HepG2 (cell line): ENCODE results near the gene UEVLD. TPM values are rescaled to one million over a fixed set of nuclear protein-coding genes. Genes with fewer than 3 reads are reported as not detected.
A peak's percentile ranks its signal among the peaks of the same experiment; 100 is the strongest.

Source experiments
- KLF13 ChIP-seq: sonication (generic); formaldehyde crosslinking; IDR thresholded peaks from 2 replicates; pipeline ENCODE4 v1.4.0; 2020; ENCODE audit warnings: mild to moderate bottlenecking, missing genetic modification reagents
- PPARG ChIP-seq: conservative IDR thresholded peaks from 2 replicates; pipeline ENCODE4 v1.6.1; 2016; ENCODE audit warnings: missing biosample characterization, missing genetic modification reagents
- polyA plus RNA-seq, 8 experiments: library from polyadenylated mRNA; depleted of rRNA in 3 of 8; stranded (reverse) in 7 of 8; unstranded in 1 of 8; fragments of >200 nt; fragmentation: Illumina TruSeq in 4 of 8; extraction: Trizol in 4 of 8; gene quantifications; 2 replicates each; pipeline versions ENCODE4 v1.2.1 to v1.2.3, GENCODE V29; 2011 to 2016; ENCODE audit warnings: low read depth in 4 of 8, missing spikeins in 1 of 8, mixed read lengths in 1 of 8; ENCODE audit not compliant: insufficient read depth in 1 of 8
- total RNA-seq, 5 experiments: library from RNA; depleted of rRNA; stranded (reverse); fragments of >200 nt; fragmentation: Illumina TruSeq; extraction: Trizol; gene quantifications; 2 replicates each; pipeline ENCODE4 v1.2.3, GENCODE V29; 2016; ENCODE audit warnings: low read depth in 1 of 5
- TF ChIP-seq, protein P1 (sequence below): sonication (generic); formaldehyde crosslinking; IDR thresholded peaks from 2 replicates; pipeline ENCODE4 v1.4.0; 2020; ENCODE audit warnings: missing genetic modification reagents
- TF ChIP-seq, protein P2 (sequence below): sonication (generic); formaldehyde crosslinking; IDR thresholded peaks from 2 replicates; pipeline ENCODE4 v1.5.0; 2020; ENCODE audit warnings: mild to moderate bottlenecking, missing genetic modification reagents, borderline replicate concordance
- TF ChIP-seq, protein P3 (sequence below): sonication (generic); formaldehyde crosslinking; IDR thresholded peaks from 2 replicates; pipeline ENCODE4 v1.4.0; 2020; ENCODE audit warnings: missing genetic modification reagents
- TF ChIP-seq, protein P4 (sequence below): sonication (generic); formaldehyde crosslinking; IDR thresholded peaks from 2 replicates; pipeline ENCODE4 v1.4.0; 2020; ENCODE audit warnings: missing genetic modification reagents
- TF ChIP-seq, protein P5 (sequence below): sonication (generic); formaldehyde crosslinking; IDR thresholded peaks from 2 replicates; pipeline ENCODE4 v1.5.1; 2020; ENCODE audit warnings: missing genetic modification reagents, mild to moderate bottlenecking, borderline replicate concordance

The UEVLD gene
- total and polyA plus RNA-seq, 2 of the 13 experiments (the other 11 are each of a cell fraction or from before 2014, with no cell fraction given): 5.7 to 13.7 TPM

DNA sequence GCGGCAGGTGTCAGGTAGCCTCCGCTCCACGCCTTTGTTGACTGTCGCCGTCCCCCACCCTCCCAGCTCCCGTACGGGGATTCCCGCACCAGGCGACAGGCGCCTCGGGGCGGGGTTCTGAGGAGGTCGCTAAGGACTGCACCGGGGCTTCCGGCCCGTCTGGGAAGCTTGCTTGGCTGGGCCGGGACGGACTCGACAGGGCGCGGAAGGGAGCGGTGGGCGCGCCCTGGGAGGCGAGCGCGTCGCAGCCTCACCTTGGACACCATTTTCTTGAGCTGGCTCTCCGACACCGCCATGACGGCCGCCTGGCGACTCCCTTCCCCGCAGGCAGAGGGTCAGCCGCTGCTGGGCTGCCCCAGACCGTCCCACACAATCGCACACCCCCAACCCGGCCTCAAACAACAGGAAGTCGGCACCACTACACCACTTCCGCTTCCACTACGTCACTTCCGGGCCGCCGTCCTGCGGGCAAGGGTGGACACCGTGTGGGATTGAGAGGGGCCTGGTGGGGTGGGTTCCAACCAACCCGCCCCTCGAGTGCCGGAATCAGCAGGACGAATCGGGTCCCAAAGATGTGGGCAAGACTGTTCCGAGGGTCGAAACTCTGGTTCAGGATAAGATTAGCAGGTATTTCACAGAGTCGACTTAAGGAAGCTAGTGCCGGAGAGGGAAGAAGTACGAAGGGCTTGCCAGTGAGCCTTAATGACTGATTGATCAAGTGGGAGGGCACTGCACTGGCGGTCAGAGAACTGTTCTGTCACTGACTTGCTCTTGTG, 61.8 kb downstream of the UEVLD start, which contains the start of gene TSG101 (continued):
- TF ChIP-seq, protein P1, sequence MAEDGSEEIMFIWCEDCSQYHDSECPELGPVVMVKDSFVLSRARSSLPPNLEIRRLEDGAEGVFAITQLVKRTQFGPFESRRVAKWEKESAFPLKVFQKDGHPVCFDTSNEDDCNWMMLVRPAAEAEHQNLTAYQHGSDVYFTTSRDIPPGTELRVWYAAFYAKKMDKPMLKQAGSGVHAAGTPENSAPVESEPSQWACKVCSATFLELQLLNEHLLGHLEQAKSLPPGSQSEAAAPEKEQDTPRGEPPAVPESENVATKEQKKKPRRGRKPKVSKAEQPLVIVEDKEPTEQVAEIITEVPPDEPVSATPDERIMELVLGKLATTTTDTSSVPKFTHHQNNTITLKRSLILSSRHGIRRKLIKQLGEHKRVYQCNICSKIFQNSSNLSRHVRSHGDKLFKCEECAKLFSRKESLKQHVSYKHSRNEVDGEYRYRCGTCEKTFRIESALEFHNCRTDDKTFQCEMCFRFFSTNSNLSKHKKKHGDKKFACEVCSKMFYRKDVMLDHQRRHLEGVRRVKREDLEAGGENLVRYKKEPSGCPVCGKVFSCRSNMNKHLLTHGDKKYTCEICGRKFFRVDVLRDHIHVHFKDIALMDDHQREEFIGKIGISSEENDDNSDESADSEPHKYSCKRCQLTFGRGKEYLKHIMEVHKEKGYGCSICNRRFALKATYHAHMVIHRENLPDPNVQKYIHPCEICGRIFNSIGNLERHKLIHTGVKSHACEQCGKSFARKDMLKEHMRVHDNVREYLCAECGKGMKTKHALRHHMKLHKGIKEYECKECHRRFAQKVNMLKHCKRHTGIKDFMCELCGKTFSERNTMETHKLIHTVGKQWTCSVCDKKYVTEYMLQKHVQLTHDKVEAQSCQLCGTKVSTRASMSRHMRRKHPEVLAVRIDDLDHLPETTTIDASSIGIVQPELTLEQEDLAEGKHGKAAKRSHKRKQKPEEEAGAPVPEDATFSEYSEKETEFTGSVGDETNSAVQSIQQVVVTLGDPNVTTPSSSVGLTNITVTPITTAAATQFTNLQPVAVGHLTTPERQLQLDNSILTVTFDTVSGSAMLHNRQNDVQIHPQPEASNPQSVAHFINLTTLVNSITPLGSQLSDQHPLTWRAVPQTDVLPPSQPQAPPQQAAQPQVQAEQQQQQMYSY (CRISPR knock-in tag): peak; percentile 74; the same call in 1 of the 2 replicates
- TF ChIP-seq, protein P2, sequence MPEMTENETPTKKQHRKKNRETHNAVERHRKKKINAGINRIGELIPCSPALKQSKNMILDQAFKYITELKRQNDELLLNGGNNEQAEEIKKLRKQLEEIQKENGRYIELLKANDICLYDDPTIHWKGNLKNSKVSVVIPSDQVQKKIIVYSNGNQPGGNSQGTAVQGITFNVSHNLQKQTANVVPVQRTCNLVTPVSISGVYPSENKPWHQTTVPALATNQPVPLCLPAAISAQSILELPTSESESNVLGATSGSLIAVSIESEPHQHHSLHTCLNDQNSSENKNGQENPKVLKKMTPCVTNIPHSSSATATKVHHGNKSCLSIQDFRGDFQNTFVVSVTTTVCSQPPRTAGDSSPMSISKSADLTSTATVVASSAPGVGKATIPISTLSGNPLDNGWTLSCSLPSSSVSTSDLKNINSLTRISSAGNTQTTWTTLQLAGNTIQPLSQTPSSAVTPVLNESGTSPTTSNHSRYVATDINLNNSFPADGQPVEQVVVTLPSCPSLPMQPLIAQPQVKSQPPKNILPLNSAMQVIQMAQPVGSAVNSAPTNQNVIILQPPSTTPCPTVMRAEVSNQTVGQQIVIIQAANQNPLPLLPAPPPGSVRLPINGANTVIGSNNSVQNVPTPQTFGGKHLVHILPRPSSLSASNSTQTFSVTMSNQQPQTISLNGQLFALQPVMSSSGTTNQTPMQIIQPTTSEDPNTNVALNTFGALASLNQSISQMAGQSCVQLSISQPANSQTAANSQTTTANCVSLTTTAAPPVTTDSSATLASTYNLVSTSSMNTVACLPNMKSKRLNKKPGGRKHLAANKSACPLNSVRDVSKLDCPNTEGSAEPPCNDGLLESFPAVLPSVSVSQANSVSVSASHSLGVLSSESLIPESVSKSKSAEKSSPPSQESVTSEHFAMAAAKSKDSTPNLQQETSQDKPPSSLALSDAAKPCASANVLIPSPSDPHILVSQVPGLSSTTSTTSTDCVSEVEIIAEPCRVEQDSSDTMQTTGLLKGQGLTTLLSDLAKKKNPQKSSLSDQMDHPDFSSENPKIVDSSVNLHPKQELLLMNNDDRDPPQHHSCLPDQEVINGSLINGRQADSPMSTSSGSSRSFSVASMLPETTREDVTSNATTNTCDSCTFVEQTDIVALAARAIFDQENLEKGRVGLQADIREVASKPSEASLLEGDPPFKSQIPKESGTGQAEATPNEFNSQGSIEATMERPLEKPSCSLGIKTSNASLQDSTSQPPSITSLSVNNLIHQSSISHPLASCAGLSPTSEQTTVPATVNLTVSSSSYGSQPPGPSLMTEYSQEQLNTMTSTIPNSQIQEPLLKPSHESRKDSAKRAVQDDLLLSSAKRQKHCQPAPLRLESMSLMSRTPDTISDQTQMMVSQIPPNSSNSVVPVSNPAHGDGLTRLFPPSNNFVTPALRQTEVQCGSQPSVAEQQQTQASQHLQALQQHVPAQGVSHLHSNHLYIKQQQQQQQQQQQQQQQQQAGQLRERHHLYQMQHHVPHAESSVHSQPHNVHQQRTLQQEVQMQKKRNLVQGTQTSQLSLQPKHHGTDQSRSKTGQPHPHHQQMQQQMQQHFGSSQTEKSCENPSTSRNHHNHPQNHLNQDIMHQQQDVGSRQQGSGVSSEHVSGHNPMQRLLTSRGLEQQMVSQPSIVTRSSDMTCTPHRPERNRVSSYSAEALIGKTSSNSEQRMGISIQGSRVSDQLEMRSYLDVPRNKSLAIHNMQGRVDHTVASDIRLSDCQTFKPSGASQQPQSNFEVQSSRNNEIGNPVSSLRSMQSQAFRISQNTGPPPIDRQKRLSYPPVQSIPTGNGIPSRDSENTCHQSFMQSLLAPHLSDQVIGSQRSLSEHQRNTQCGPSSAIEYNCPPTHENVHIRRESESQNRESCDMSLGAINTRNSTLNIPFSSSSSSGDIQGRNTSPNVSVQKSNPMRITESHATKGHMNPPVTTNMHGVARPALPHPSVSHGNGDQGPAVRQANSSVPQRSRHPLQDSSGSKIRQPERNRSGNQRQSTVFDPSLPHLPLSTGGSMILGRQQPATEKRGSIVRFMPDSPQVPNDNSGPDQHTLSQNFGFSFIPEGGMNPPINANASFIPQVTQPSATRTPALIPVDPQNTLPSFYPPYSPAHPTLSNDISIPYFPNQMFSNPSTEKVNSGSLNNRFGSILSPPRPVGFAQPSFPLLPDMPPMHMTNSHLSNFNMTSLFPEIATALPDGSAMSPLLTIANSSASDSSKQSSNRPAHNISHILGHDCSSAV (CRISPR knock-in tag): 0 out of 2 replicates have a peak, but pooled peaks have one; percentile 37
- 0 out of 2 replicates have a peak, but pooled peaks have one; percentile 21 for TF ChIP-seq PPARG (CRISPR knock-in tag)
- TF ChIP-seq KLF13 (CRISPR knock-in tag): 0 out of 2 replicates have a peak, but pooled peaks have one; percentile 76
- TF ChIP-seq, protein P3, sequence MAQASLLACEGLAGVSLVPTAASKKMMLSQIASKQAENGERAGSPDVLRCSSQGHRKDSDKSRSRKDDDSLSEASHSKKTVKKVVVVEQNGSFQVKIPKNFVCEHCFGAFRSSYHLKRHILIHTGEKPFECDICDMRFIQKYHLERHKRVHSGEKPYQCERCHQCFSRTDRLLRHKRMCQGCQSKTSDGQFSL (CRISPR knock-in tag): peak; percentile 89
- TF ChIP-seq, protein P4, sequence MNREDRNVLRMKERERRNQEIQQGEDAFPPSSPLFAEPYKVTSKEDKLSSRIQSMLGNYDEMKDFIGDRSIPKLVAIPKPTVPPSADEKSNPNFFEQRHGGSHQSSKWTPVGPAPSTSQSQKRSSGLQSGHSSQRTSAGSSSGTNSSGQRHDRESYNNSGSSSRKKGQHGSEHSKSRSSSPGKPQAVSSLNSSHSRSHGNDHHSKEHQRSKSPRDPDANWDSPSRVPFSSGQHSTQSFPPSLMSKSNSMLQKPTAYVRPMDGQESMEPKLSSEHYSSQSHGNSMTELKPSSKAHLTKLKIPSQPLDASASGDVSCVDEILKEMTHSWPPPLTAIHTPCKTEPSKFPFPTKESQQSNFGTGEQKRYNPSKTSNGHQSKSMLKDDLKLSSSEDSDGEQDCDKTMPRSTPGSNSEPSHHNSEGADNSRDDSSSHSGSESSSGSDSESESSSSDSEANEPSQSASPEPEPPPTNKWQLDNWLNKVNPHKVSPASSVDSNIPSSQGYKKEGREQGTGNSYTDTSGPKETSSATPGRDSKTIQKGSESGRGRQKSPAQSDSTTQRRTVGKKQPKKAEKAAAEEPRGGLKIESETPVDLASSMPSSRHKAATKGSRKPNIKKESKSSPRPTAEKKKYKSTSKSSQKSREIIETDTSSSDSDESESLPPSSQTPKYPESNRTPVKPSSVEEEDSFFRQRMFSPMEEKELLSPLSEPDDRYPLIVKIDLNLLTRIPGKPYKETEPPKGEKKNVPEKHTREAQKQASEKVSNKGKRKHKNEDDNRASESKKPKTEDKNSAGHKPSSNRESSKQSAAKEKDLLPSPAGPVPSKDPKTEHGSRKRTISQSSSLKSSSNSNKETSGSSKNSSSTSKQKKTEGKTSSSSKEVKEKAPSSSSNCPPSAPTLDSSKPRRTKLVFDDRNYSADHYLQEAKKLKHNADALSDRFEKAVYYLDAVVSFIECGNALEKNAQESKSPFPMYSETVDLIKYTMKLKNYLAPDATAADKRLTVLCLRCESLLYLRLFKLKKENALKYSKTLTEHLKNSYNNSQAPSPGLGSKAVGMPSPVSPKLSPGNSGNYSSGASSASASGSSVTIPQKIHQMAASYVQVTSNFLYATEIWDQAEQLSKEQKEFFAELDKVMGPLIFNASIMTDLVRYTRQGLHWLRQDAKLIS (CRISPR knock-in tag): no peak
- TF ChIP-seq, protein P5, sequence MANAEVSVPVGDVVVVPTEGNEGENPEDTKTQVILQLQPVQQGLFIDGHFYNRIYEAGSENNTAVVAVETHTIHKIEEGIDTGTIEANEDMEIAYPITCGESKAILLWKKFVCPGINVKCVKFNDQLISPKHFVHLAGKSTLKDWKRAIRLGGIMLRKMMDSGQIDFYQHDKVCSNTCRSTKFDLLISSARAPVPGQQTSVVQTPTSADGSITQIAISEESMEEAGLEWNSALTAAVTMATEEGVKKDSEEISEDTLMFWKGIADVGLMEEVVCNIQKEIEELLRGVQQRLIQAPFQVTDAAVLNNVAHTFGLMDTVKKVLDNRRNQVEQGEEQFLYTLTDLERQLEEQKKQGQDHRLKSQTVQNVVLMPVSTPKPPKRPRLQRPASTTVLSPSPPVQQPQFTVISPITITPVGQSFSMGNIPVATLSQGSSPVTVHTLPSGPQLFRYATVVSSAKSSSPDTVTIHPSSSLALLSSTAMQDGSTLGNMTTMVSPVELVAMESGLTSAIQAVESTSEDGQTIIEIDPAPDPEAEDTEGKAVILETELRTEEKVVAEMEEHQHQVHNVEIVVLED (CRISPR knock-in tag): peak; percentile 84
